Stimulated activated naive CD8-positive, alpha-beta T cell treated with anti-CD3 and anti-CD28 coated beads, Interleukin-15, Interleukin-2, amounts not matched to agents 100 ng/mL and 50 ng/mL, for 24 hours (primary cell): ENCODE measurements around the gene NDST1.

Experiments
- H3K27ac Mint-ChIP-seq: one replicate; pipeline ENCODE4 v1.8.0; 2021; ENCODE audit warnings: mild to moderate bottlenecking, mixed read lengths
- H3K27me3 Mint-ChIP-seq: one replicate; pipeline ENCODE4 v1.8.0; 2021; ENCODE audit warnings: mixed read lengths
- H3K36me3 Mint-ChIP-seq: one replicate; pipeline ENCODE4 v1.8.0; 2021; ENCODE audit warnings: low read depth, mixed read lengths
- H3K4me1 Mint-ChIP-seq: one replicate; pipeline ENCODE4 v1.8.0; 2021; ENCODE audit warnings: low read depth, mixed read lengths
- H3K4me3 Mint-ChIP-seq: one replicate; pipeline ENCODE4 v1.8.0; 2021; ENCODE audit warnings: mild to moderate bottlenecking, mixed read lengths
- H3K9me3 Mint-ChIP-seq: one replicate; pipeline ENCODE4 v1.8.0; 2021; ENCODE audit warnings: mixed read lengths

NDST1 gene

DNA sequence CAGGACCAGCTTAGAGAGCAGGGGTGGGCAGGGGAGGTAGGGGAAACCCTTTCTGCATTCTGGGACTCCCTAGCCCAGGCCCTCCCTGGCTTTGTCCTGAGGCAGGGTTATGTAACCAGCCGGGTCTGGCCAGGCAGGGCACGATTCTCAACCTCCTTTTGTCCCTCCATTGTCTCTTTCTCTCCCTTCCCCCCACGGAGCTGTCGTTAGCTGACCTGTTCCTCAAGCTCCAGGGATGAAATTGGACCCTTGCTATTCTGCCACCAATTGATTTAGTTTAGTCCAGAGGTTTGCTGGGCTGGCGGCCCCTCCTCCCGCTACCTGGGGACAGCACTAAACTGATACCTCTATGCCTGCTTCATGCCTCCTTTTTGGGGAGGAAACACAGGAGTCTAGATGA, 9.4 kb upstream of the NDST1 start:
- Mint-ChIP-seq H3K4me3 (no peak overlapping the region), H3K27me3 (no peaks in the 10 kb centered on the region), H3K27ac (no peak overlapping the region), H3K36me3 (no peaks in the 10 kb centered on the region), H3K4me1 (no peaks in the 10 kb centered on the region), H3K9me3 (no peaks in the 10 kb centered on the region)

DNA sequence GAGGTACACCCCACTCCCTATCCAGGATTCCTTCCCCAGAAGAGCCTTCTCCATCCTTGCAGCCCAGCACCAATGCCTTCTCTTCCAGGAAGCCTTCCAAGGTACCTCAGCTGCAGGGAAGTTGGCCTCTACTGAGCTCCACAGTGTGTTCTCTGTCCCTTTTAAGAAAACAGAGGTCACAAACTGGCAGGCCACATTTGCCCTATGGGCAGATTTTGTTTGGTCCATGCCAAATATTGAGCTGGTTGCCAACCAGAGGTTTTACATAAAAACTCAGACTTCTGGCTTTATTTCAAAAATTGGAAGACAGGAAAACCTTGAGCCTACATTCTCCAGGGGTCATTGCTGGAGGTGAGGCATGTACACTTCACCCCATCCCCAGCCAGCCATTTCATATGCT, 9.0 kb upstream of the NDST1 start:
- Mint-ChIP-seq H3K36me3 (no peaks in the 10 kb centered on the region), H3K27ac (no peak overlapping the region), H3K4me1 (no peaks in the 10 kb centered on the region), H3K9me3 (no peaks in the 10 kb centered on the region), H3K27me3 (no peaks in the 10 kb centered on the region), H3K4me3 (no peak overlapping the region)

DNA sequence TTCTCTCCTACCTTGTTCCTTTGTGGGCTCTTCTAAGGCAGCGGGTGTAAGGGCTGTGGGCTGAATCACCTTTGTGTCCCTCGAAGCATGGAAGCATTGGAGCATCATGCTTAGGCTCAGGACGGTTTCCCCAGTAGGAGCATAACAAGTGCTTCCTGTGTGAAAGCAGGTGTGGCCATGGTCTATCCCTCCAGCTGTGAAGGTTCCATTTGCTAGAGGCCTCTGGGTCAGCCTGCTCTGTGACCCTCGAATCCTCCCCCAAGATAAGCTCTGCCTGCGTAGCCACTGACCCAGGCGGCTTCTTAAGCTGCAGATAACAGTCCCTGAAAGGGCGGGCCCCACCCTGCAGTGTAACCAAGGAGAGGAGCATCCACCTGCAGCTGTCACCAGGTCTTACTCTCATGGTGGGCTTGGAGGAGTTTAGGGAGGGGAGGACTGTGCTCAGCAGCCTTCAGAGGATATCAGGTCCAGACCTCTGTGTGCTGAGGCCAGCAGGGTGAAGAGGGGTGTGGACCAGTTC, 8.4 kb upstream of the NDST1 start:
- Mint-ChIP-seq H3K4me1 (no peaks in the 10 kb centered on the region), H3K36me3 (no peaks in the 10 kb centered on the region), H3K4me3 (no peak overlapping the region), H3K9me3 (no peaks in the 10 kb centered on the region), H3K27ac (no peak overlapping the region), H3K27me3 (no peaks in the 10 kb centered on the region)

DNA sequence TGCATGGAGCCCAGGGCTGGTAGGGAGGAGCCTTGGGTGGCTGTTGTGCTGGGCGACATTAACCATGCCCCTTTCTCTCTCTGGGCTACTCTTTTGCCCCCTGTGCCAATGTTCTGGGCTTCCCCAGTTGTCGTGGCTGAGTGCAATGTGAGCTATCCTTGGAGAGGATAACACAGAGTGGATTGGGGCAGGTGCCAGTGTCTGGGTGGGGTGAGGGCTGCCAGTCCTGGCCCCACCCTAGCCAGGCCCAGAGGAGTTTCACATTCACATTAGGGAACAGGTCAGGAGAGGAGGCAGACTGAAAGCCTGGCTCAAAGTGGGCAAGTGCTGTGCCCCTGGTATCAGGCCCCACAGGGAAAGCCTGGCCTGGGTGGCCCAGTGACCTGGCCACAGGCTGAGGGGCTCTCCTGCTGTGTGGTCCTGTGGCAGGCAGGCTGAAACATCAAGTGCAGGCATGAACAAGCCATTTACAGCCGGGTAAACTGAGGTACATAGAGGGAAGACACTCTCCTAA, 7.5 kb upstream of the NDST1 start:
- Mint-ChIP-seq H3K27ac (no peak overlapping the region), H3K36me3 (no peaks in the 10 kb centered on the region), H3K4me3 (no peak overlapping the region), H3K9me3 (no peaks in the 10 kb centered on the region), H3K27me3 (no peaks in the 10 kb centered on the region), H3K4me1 (no peaks in the 10 kb centered on the region)

DNA sequence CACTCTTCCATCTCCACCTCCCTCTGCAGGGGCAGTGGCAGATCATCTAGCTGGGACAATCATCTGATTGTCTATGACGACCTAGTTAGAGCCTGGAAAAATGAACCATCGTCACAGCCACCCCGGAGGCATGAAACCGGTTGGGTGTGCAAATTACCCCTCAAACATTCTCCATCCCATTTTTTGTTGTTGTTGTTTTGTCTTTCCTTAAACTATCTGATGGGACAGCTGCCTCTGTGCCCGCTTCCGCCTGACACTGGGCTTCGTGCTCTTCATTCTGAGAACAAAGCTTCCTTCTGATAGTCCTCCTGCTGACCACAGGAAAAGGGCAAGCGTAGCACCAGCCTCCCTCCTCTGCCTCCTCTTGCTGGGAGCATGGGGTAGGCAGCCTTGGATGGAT, 7.0 kb upstream of the NDST1 start:
- H3K4me3 Mint-ChIP-seq, result no peak overlapping the region
- H3K27ac Mint-ChIP-seq, result no peak overlapping the region
- no peaks in the 10 kb centered on the region for H3K27me3 Mint-ChIP-seq
- H3K9me3 Mint-ChIP-seq, result no peaks in the 10 kb centered on the region
- H3K36me3 Mint-ChIP-seq, result no peaks in the 10 kb centered on the region
- H3K4me1 Mint-ChIP-seq, result no peaks in the 10 kb centered on the region

DNA sequence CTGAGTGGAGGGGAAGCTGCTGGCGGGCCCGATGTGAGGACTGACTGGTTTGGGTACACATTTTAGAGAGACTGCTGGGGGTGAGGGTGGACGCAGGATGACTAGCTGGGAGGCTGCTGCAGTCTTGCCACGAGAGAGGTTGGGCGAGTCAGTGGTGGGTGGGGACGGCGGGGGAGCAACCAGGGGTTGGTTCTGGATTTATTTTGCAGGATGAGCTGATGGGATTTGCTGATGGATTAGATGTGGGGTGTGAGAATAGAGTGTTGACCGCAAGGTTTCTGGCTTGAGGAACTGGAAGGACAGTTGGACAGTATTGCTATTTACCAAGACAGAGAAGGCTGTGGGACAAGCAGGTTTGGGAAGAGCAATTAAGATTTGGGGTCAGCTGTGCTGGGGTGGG, 5.8 kb upstream of the NDST1 start:
- H3K9me3 Mint-ChIP-seq, result no peaks in the 10 kb centered on the region
- no peak overlapping the region for H3K4me3 Mint-ChIP-seq
- H3K4me1 Mint-ChIP-seq, result no peaks in the 10 kb centered on the region
- no peak overlapping the region for H3K27ac Mint-ChIP-seq
- no peaks in the 10 kb centered on the region for H3K36me3 Mint-ChIP-seq
- no peaks in the 10 kb centered on the region for H3K27me3 Mint-ChIP-seq

DNA sequence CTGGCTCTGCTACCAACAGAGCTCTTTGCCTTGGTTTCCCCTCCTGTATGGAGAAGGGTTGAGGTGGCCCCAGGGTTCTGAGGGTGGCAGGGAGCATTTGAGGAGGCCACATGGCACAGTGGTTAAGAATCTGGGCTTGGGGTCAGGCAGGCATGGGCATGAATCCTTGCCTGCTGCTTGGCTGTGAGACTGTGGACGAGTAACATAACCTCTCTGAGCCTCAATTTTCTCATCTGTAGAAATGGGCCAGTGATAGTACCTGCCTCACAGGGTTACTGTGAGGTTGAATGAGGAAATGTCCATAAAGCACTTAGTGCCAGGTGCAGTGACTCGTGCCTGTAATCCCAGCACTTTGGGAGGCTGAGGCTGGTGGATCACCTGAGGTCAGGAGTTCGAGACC, 5.1 kb upstream of the NDST1 start:
- Mint-ChIP-seq H3K27me3 (no peaks in the 10 kb centered on the region), H3K27ac (no peak overlapping the region), H3K4me3 (no peak overlapping the region), H3K9me3 (no peaks in the 10 kb centered on the region), H3K4me1 (no peaks in the 10 kb centered on the region), H3K36me3 (no peaks in the 10 kb centered on the region)

DNA sequence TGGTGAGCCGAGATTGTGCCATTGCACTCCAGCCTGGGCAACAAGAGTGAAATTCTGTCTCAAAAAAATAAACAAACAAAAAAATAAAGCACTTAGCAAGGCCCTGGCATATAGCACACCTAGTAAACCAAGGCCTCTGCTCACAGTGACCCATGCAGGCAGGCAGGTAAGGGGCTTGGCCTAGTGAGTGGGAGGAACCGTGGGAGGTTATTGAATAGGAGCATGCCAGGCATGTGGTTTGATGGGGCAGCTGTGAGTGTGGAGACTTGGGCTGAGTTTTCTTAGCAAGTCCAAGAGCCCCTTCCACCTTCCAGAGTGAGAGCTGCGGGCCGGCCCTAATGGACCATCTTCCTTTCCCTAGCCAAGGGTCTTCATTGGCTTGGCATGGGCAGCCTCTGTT, 4.5 kb upstream of the NDST1 start:
- Mint-ChIP-seq H3K27ac (no peak overlapping the region), H3K9me3 (no peaks in the 10 kb centered on the region), H3K27me3 (no peaks in the 10 kb centered on the region), H3K36me3 (no peaks in the 10 kb centered on the region), H3K4me1 (no peaks in the 10 kb centered on the region), H3K4me3 (no peak overlapping the region)

DNA sequence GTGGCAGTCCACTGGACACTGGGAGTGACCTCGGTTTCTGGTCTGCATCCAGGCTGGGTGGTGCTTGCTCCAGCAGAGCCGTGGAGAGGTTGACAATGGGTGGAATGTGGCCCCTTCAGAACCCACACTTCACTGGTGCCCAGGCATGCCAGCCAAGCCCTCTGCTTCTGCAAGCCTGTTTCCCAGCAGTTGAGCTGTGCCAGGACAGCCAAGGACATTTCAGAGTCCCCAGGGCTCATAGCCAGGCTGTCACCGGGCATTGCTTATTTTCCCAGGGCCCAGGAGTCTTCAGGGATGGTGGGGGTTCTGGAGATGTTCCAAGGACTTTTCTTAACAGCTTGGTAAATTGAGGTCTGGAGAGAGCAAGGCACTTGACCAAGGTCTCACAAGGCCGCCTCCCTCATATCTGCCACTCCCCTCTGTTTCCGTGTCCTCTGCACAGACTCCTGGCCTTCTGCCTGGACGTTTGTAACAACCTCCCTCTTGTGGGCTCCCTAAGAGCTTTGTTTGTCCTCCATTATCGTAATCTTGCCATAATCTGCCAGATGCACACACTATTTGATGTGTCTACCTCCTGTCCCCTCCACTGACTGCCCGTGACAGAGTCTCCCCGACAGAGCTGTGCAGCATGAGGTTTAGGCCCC, 3.8 kb upstream of the NDST1 start:
- Mint-ChIP-seq H3K27me3 (no peaks in the 10 kb centered on the region), H3K4me3 (no peak overlapping the region), H3K27ac (no peak overlapping the region), H3K4me1 (no peaks in the 10 kb centered on the region), H3K9me3 (no peaks in the 10 kb centered on the region), H3K36me3 (no peaks in the 10 kb centered on the region)

DNA sequence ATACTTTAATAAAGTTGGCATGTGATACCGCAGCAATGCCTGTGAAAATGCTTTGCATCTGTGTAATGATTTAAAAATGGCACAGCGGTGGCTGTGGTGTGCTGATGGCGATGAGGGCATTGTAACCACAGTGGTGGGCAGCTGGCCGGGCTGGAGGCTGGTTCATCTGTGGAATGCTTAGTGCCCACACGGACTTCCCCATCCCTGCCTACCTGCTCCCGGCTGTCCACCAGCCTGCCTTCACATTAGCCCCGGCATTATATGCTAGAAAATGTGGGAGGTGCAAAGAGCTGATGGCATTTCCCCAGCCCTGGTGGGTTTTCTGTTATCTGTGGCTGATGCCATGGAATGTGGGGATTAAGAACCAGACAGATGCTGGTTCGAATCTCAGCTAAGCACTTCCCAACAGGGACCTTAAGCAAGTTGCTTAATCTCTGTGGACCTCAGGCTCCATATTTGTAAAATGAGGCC, 2.9 kb upstream of the NDST1 start:
- no peaks in the 10 kb centered on the region for H3K27me3 Mint-ChIP-seq
- H3K9me3 Mint-ChIP-seq, result no peaks in the 10 kb centered on the region
- no peaks in the 10 kb centered on the region for H3K36me3 Mint-ChIP-seq
- no peak overlapping the region for H3K4me3 Mint-ChIP-seq
- no peaks in the 10 kb centered on the region for H3K4me1 Mint-ChIP-seq
- no peak overlapping the region for H3K27ac Mint-ChIP-seq

DNA sequence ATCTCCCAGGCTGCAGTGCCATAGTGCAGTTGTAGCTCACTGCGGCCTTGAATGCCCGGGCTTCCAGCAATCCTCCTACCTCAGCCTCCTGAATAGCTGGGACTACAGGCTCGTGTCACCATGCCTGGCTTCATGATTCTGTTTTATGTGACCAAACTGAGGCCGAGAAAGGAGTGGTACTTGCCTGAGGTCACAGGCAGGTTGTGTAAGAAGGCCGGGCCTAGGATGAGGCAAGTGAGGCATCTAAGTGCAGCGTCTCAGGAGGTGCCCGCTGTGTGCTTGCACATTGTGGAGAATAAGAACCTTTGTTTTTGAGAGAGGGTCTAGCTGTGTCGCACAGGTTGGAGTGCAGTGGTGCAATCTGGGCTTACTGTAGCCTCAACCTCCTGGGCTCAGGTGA, 2.1 kb upstream of the NDST1 start:
- H3K36me3 Mint-ChIP-seq, result no peaks in the 10 kb centered on the region
- no peaks in the 10 kb centered on the region for H3K9me3 Mint-ChIP-seq
- no peak overlapping the region for H3K4me3 Mint-ChIP-seq

DNA sequence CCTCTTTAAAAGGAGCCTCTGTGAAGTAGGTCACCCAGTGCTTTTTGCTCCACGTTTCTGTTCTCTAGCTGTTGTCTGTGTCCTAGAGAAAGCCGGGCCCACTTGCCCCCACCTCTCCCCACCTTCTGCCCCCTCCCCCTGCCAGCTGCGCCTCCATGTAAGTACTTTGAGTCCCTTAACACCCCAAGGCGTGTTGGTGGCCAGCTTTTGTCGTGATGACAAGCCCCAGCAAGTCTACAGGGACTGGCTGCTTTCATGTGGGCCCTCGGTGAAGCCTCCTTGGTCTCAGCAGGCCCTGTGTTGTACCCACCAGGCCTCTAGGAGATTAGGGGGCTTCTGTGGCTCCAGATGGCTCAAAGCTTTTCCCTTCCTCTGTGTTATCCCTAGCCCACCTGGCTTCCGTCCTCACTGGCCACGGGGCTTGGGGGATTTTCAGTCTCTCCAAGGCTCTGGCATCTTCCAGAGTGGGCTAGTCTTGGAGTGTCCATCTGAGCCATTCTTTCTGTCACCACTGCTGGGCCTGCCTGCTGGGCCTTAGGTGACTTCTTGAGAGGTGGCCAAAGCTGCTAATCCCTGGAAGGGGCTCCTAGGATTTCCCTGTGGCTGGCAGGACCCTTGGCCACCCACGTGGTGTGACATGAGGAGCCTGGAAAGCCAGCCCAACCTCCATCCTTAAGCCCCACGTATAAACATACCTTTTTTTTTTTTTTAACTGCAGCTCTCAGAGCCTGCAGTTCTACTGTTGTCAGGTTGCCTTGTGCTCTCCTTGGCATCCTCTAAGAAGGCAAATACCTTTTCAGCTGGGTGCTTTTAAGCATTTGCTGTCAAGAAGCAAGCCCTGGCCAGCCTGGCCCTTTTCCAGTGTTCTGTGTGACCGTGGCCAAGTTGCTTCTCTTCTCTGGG, 1.1 kb upstream of the NDST1 start:
- no peaks in the 10 kb centered on the region for H3K36me3 Mint-ChIP-seq
- no peak overlapping the region for H3K27ac Mint-ChIP-seq
- no peak overlapping the region for H3K4me3 Mint-ChIP-seq
- no peaks in the 10 kb centered on the region for H3K4me1 Mint-ChIP-seq
- no peaks in the 10 kb centered on the region for H3K9me3 Mint-ChIP-seq
- H3K27me3 Mint-ChIP-seq, result no peaks in the 10 kb centered on the region

More for the DNA sequence above, 2.1 kb upstream of the NDST1 start:
- H3K4me1 Mint-ChIP-seq, result no peaks in the 10 kb centered on the region
- H3K27ac Mint-ChIP-seq, result no peak overlapping the region
- H3K27me3 Mint-ChIP-seq, result no peaks in the 10 kb centered on the region

DNA sequence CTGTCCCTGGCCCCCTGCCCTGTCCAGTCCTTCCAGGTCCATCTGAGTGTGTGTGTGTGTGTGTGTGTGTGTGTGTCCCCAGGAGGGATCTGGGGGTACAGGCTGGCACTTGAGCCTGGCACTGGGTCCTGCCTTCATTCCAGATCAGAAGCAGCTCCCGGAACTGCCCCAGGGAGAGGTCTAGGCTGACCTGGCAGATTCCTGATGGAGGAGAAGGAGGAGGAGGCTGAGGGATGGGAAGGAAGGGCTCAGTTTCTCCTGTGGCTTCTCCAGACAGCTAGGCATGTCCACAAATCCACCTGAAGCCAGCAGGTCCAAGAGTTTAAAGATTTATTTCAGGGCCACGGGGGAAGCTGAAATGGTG, 328 bp downstream of the NDST1 start:
- H3K36me3 Mint-ChIP-seq, result no peaks in the 10 kb centered on the region
- no peaks in the 10 kb centered on the region for H3K9me3 Mint-ChIP-seq
- H3K4me1 Mint-ChIP-seq, result no peaks in the 10 kb centered on the region
- no peak overlapping the region for H3K27ac Mint-ChIP-seq
- no peaks in the 10 kb centered on the region for H3K27me3 Mint-ChIP-seq
- H3K4me3 Mint-ChIP-seq, result no peak overlapping the region

DNA sequence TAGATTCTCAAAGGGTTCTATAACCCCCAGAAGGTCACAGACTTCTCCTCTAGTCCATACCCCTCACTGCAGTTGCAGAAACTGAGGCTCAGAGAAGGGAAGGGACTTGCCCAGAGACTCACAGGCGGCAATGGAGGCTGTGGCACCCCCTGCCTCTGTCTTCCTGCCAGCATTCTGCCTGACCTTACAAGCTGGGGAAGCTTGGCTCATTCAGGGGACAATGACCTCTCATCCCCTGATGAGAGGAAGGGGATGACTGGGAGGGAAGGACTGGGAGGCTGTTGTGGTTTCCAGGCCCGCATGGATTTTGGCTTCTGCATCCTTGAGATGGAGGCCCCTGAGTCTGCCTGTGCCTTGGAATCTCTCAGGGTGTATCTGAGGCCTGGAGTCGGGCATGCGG, 897 bp downstream of the NDST1 start:
- Mint-ChIP-seq H3K27me3 (no peaks in the 10 kb centered on the region), H3K4me3 (no peak overlapping the region), H3K36me3 (no peaks in the 10 kb centered on the region), H3K27ac (no peak overlapping the region), H3K9me3 (no peaks in the 10 kb centered on the region), H3K4me1 (no peaks in the 10 kb centered on the region)

DNA sequence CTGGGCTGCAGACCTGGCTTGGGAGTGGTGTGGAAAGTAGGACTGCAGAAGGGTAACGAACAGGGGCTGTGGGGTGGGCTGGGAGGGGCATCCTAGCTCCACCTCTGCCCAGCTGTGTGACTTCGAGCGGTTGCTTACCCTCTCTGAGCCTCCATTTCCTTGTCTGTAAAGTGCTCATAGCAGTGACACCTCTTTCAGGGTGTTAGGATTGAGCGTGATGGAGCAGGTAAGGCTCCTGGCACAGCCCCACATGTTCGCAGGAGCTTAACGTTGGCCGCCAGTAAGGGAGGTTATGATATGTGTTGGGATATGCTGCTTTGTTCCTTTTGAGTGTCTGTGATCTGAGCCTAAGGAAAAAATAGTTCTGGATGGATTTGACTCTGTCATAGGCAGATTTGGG, 2.1 kb downstream of the NDST1 start:
- H3K27ac Mint-ChIP-seq, result no peak overlapping the region
- H3K36me3 Mint-ChIP-seq, result no peaks in the 10 kb centered on the region
- H3K27me3 Mint-ChIP-seq, result no peaks in the 10 kb centered on the region
- no peaks in the 10 kb centered on the region for H3K9me3 Mint-ChIP-seq
- no peaks in the 10 kb centered on the region for H3K4me1 Mint-ChIP-seq
- H3K4me3 Mint-ChIP-seq, result no peak overlapping the region
